HG02571 (cell line): Measurements from ENCODE around the gene ABR.
"Not testable (repeated sequence)": the region's sequence is repeated elsewhere in the genome, so short reads cannot be mapped to it uniquely, and the experiment has no call there.

ENCODE experiments used
- ATAC-seq: cut with Tn5 transposase; IDR thresholded peaks from one replicate; pipeline ENCODE4 v1.9.1; 2021; ENCODE audit warnings: mild to moderate bottlenecking, moderate library complexity; ENCODE audit not compliant: unreplicated experiment

The ABR gene

GRCh38 chr17:996554-997344 lies 183.0 kb downstream of the ABR start, which contains the start of gene TIMM22:
TIMM22 (plus strand) TSS chr17:997129; CDS start chr17:997143, 14 bp downstream.
- peak; percentile 85 for ATAC-seq

GRCh38 chr17:995324-995723 lies 184.5 kb downstream of the ABR start:
- ATAC-seq, result not testable (repeated sequence)

DNA sequence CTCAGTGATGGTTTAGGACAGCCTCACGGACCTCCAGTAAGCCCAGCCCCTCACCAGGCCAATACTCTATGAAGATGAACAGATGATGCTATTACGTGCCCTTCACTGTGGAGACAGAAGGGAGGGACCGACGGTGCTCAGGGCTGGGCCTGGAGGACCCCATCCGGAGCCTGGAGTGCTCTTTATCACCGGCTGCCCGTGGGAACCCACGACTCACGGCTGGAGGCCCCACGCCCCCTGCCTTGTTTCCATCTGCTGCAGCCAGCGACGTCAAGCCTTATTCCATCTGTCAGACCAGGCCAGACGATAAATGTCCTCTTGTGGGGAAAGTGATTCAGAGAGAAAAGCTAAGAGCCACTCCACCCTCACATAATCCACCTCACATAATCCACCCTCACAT lies 186.8 kb downstream of the ABR start:
- no peak for ATAC-seq

- ATAC-seq, result no peak
Measured at GRCh38 chr17:988561-988960, 191.2 kb downstream of the ABR start.

DNA sequence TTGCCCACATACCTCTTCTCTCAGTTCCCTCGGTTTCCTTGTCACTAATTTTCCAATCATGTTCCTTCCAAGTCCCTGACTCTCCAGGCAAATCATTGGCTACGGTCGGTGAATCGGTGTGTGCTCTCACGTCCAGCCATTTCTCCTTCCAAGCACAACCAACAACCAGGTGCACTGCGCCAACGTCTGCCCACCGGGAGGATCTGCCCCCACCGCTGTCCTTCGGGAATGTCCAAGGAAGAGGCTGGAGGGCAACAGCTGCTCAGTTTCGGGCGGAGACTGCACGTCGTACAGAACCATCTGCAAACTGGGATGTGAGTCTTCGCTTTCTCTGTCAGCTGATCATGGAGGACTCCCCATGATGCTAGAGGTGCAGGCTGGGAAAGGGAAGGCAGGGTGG lies 191.8 kb downstream of the ABR start:
- no peak for ATAC-seq

DNA sequence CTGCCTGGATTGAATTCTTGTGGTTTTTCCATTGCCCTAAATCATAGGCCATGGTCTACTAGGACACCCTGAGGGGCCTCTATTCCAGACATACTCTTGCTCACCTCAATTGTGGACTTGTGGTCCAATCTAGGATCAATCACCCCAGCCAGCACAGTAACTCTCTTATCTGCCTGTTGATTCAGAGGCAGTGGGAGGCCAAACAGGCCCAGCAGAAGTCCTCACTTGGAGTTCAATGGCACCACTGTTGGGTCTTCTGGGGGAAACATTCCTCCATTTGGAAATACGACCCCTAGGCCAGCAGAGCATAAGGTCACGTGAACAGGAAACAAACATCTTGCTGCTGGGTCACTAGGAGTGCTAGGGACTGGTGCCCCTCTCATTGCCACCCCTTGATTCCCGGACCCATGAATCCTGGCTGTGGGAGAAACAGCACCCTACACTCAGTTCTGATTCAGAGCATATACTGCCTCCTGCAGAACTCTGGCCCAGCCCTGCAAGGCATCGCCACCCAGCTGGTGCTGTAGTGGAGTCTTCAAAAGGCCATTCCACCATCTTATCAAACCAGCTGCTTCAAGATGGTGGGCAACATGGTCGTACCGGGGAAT lies 193.4 kb downstream of the ABR start:
- ATAC-seq, result no peak

GRCh38 chr17:983921-984320 lies 195.9 kb downstream of the ABR start:
- no peak for ATAC-seq

DNA sequence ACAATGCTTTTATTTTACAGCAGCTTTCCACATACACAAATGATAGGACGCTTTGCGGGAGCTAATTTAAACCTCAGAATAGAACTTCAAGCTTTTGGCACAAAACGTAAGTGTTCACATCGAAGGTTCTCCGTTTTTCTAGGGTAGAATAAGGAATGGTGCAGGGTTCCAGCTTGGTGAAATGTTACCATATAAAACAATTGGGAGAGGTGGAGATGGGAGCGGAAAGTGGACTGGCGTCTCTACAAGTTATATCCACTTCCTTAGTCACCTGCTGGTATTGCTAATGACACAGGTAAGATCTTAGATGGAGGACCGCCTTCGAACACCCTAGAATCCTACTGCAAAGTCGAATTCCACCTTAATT lies 198.5 kb downstream of the ABR start:
- ATAC-seq, result no peak

DNA sequence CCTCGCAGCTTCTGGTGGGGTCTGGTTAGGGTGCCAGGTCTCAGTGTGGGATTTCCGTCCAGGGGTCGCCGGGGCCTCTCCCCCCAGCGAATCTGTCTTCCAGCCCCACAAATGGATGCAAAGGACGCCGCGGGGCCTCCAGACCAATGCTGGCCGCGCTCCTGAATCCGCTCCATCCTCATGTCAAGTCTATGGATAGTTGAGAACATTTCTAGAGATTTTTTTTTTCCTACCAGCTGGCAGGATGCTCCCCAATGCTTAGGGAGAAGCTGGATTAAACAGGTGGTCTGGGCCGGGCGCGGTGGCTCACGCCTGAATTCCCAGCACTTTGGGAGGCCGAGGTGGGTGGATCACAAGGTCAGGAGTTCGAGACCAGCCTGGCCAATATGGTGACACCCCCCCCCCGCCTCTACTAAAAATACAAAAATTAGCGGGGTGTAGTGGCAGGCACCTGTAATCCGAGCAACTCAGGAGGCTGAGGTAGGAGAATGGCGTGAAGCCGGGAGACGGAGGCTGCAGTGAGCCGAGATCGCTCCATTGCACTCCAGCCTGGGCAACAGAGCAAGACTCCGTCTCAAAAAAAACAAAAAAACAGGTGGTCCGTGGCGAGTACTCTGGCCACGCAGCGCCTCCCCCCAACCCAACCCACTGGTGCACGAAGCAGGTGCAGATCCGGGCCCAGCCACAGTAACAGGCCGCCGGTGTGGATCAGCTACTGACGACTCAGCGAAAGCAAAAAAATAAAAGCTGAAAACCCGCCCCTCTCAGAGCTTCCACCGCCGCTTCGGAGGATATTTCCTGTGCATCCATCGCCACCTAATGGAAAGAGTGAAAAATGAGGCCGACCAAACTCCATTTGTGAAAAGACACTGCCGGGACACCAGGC lies 199.1 kb downstream of the ABR start:
- no peak for ATAC-seq

- peak; percentile 64 for ATAC-seq
Measured at GRCh38 chr17:979539-980405, 200.0 kb downstream of the ABR start, which contains the start of gene NXN. NXN (minus strand) TSS chr17:979776.

DNA sequence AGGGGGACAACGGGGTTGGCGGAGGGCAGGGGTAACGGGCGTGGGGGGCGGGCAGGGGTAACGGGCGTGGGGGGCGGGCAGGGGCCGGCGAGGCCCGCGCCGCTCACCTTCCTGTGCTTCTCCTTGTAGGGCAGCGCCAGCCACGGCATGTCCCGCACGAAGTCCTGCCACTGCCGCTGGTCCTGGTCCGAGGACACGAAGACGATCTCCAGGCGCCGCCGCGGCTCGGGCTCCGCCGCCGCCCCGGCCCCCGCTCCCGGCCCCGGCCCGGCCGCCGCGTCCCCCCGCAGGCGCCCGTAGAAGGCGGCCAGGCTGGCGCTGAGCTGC lies 200.6 kb downstream of the ABR start:
- ATAC-seq, result no peak

DNA sequence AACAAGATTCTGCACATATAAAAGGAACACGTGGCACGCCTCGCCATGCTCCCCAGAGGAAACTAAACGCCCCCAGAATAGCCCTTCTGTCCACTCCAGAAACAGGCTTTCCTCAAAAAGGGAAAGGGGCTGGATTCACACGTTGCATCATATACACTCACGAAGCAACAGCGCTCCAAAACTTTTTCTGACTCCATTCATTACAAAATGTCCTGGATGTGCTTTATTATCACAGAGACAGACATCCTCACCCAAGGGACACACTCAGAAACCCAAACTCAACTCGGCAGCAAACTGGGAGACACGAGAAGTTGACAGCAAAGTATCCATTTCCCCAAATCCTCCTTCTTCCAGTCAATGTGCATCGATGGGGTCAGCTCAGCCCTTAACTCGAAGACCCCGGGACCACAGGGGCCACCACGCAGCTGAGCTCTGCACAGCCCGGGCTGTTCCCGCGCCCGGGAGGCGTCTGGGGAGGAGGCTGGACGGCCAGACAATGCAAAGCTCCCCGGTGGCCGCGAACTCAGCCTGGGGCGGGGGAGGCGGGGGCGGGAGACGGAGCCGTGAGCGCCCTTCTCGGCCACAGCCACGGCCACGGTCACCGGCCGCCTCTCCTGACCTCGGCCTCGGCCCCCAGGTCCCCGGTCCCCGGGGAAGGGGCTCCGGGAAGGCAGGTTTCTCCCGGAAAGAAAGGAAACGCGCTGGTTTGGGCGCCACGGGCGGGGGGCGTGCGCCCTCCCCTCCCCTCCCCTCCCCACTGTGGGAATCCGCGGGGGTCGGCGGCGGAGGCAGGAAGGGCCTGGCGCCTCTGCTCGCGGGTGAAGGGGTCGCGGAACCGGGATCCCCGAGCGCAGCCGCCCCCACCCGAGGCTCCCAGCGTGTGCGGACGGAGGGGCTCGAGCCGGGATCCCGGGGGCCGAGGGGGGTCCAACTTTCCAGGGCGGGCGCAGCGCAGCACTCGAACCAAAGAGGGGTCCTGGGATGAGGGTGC lies 201.4 kb downstream of the ABR start:
- ATAC-seq, result no peak

DNA sequence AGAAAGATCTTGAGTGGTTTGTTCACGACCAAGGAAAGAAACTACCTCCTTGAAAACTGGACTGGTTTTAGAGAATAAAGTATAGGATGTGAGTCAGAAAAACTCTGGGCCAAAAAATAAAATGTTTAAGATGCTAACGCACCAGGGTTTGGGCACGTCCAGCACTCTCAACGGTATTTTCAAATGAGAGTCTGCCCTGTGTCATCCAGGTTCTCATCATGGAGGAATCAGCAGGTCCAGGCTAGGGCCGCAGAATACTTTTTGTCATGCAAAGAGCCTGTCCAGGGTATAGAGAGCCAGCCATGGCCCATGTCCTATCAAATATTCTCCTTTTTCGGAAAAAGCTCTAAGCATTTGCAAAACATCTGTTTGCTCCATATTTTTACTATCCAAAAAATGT lies 202.6 kb downstream of the ABR start:
- no peak for ATAC-seq

- ATAC-seq, result no peak
Measured at GRCh38 chr17:976312-976711, 203.5 kb downstream of the ABR start.

DNA sequence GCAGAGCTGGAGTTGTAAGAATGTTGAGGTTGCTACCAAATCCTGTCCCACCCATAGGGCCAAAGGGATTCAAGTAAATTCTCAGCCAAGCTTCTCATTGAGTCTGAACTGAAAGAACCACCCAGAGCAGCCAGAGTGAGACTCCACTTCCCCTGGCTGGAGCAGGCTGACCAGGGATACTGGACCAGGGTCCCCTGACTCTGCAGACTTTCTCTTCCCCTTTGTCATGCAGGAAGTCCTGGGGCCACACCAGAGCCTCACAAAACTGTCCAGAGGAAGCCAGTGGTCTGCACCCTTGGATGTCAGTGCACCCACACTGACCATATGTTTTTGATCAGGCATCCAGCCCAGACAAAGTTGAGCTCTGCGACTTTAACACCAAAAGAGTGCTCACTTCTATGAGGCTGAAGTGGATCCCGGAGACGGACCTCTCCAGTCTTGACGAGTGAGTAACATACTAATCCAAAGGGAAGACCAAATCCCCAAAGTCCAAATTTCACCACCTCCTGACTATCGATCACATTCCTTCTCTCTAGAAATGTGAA lies 204.3 kb downstream of the ABR start:
- no peak for ATAC-seq

- not testable (repeated sequence) for ATAC-seq
Measured at GRCh38 chr17:974778-975177, 205.0 kb downstream of the ABR start.

GRCh38 chr17:973053-973452 lies 206.7 kb downstream of the ABR start:
- no peak for ATAC-seq

- not testable (repeated sequence) for ATAC-seq
Measured at GRCh38 chr17:971861-972260, 207.9 kb downstream of the ABR start.

DNA sequence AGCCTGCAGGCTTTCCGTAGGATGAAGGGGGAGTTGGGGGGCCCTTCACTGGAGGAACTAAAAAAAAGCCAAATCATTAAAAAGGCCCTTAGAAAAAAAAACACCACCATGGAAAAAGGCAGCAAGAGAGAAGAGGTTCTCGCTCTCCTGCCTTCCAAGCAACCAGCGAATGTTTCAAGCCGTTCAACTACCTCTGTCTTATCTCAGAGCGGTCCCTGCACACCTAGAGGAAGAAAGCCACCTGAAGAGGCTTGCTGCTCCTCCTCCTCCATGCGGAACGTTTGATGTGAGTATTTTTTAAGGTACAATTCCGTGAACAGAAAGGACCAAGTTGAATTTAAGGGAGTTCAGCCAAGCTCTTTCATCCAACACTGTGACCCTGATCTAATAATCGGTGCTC lies 209.4 kb downstream of the ABR start:
- no peak for ATAC-seq
